HEK293 (cell line): Measurements from ENCODE around the gene FEZF1.

Experiments used
- CTCF ChIP-seq: fragments of 450-650 bp; formaldehyde crosslinking; IDR thresholded peaks from 2 replicates; pipeline ENCODE4 v1.5.1; 2016; ENCODE audit warnings: missing biosample characterization, missing genetic modification characterization
- GLI2 ChIP-seq: fragments of 450-650 bp; formaldehyde crosslinking; IDR thresholded peaks from 2 replicates; pipeline ENCODE4; 2017; ENCODE audit warnings: missing biosample characterization, missing genetic modification characterization, low read depth, borderline replicate concordance
- HIC1 ChIP-seq: fragments of 450-650 bp; formaldehyde crosslinking; IDR thresholded peaks from 2 replicates; pipeline ENCODE4 v1.5.1; 2016; ENCODE audit warnings: missing biosample characterization, missing genetic modification characterization
- IKZF3 ChIP-seq: fragments of 450-650 bp; IDR thresholded peaks from 2 replicates; pipeline ENCODE4 v1.5.0; 2018; ENCODE audit warnings: missing biosample characterization, mild to moderate bottlenecking, missing genetic modification characterization, moderate library complexity
- INSM2 ChIP-seq: fragments of 450-650 bp; formaldehyde crosslinking; IDR thresholded peaks from 2 replicates; pipeline ENCODE4 v1.5.1; 2016; ENCODE audit warnings: missing biosample characterization, missing genetic modification characterization
- PATZ1 ChIP-seq: fragments of 450-650 bp; formaldehyde crosslinking; IDR thresholded peaks from 2 replicates; pipeline ENCODE4 v1.5.1; 2016; ENCODE audit warnings: missing biosample characterization, missing genetic modification characterization
- REST ChIP-seq: fragments of 450-650 bp; formaldehyde crosslinking; IDR thresholded peaks from 2 replicates; pipeline ENCODE4 v1.5.1; 2016; ENCODE audit warnings: missing biosample characterization, missing genetic modification characterization
- YY1 ChIP-seq: fragments of 450-650 bp; formaldehyde crosslinking; IDR thresholded peaks from 2 replicates; pipeline ENCODE4 v1.5.1; 2018; ENCODE audit warnings: missing biosample characterization, missing genetic modification characterization
- ZBTB11 ChIP-seq: fragments of 450-650 bp; formaldehyde crosslinking; conservative IDR thresholded peaks from 2 replicates; pipeline ENCODE4 v1.5.1; 2016; ENCODE audit warnings: low read depth, missing biosample characterization, missing genetic modification characterization
- ZBTB20 ChIP-seq: fragments of 450-650 bp; formaldehyde crosslinking; IDR thresholded peaks from 2 replicates; pipeline ENCODE4 v1.5.1; 2016; ENCODE audit warnings: missing biosample characterization, missing genetic modification characterization
- ZBTB26 ChIP-seq: fragments of 450-650 bp; formaldehyde crosslinking; optimal IDR thresholded peaks from 2 replicates; pipeline ENCODE3; 2016; ENCODE audit warnings: missing biosample characterization, mild to moderate bottlenecking, missing genetic modification characterization
- ZNF184 ChIP-seq: fragments of 450-650 bp; IDR thresholded peaks from 2 replicates; pipeline ENCODE4 v1.5.1; 2018; ENCODE audit warnings: missing biosample characterization, mild to moderate bottlenecking, missing genetic modification characterization
- ZNF2 ChIP-seq: fragments of 450-650 bp; formaldehyde crosslinking; IDR thresholded peaks from 2 replicates; pipeline ENCODE4 v1.5.1; 2016; ENCODE audit warnings: missing biosample characterization, missing genetic modification characterization
- ZNF24 ChIP-seq: fragments of 450-650 bp; formaldehyde crosslinking; IDR thresholded peaks from 2 replicates; pipeline ENCODE4 v1.5.1; 2016; ENCODE audit warnings: missing biosample characterization, missing genetic modification characterization
- ZNF248 ChIP-seq: fragments of 450-650 bp; formaldehyde crosslinking; IDR thresholded peaks from 2 replicates; pipeline ENCODE4 v1.5.1; 2017; ENCODE audit warnings: missing biosample characterization, missing genetic modification characterization
- ZNF266 ChIP-seq: fragments of 450-650 bp; formaldehyde crosslinking; IDR thresholded peaks from 2 replicates; pipeline ENCODE4 v1.5.1; 2016; ENCODE audit warnings: missing biosample characterization, missing genetic modification characterization, low read depth
- ZNF416 ChIP-seq: fragments of 450-650 bp; formaldehyde crosslinking; IDR thresholded peaks from 2 replicates; pipeline ENCODE4 v1.5.1; 2016; ENCODE audit warnings: missing biosample characterization, missing genetic modification characterization
- ZNF571 ChIP-seq: fragments of 450-650 bp; formaldehyde crosslinking; IDR thresholded peaks from 2 replicates; pipeline ENCODE4 v1.5.0; 2017; ENCODE audit warnings: missing biosample characterization, missing genetic modification characterization
- ZSCAN23 ChIP-seq: fragments of 450-650 bp; formaldehyde crosslinking; IDR thresholded peaks from 2 replicates; pipeline ENCODE4 v1.5.1; 2016; ENCODE audit warnings: missing biosample characterization, missing genetic modification characterization
- ZSCAN4 ChIP-seq: fragments of 450-650 bp; formaldehyde crosslinking; IDR thresholded peaks from 2 replicates; pipeline ENCODE4 v1.5.1; 2017; ENCODE audit warnings: missing biosample characterization, missing genetic modification characterization

FEZF1 gene

GRCh38 chr7:122305475-122306319 is 1.1 kb upstream of the FEZF1 start (continued):
- TF ChIP-seq ZSCAN4 (tag by site-specific recombination) (no peak), ZBTB11 (tag by site-specific recombination) (peak; percentile 76), ZNF184 (tag by site-specific recombination) (no peak), CTCF (tag by site-specific recombination) (peak; percentile 55; the same call in 1 of the 2 replicates), GLI2 (tag by site-specific recombination) (no peak), HIC1 (tag by site-specific recombination) (peak; percentile 35; the same call in 1 of the 2 replicates), ZBTB26 (peak; percentile 96), YY1 (tag by site-specific recombination) (no peak), REST (tag by site-specific recombination) (no peak), ZSCAN23 (no peak), INSM2 (tag by site-specific recombination) (no peak), ZNF416 (tag by site-specific recombination) (no peak), ZNF248 (tag by site-specific recombination) (no peak), ZNF24 (0 out of 2 replicates have a peak, but pooled peaks have one; percentile 15), ZNF2 (tag by site-specific recombination) (peak; percentile 56; the same call in 1 of the 2 replicates), PATZ1 (tag by site-specific recombination) (peak; percentile 60; the same call in 1 of the 2 replicates), ZNF266 (tag by site-specific recombination) (no peak), IKZF3 (tag by site-specific recombination) (peak; percentile 45; the same call in 1 of the 2 replicates), ZBTB20 (tag by site-specific recombination) (peak; percentile 63; the same call in 1 of the 2 replicates), ZNF571 (no peak)
